ENCODE results near the gene SLC34A1.

SLC34A1 gene

DNA sequence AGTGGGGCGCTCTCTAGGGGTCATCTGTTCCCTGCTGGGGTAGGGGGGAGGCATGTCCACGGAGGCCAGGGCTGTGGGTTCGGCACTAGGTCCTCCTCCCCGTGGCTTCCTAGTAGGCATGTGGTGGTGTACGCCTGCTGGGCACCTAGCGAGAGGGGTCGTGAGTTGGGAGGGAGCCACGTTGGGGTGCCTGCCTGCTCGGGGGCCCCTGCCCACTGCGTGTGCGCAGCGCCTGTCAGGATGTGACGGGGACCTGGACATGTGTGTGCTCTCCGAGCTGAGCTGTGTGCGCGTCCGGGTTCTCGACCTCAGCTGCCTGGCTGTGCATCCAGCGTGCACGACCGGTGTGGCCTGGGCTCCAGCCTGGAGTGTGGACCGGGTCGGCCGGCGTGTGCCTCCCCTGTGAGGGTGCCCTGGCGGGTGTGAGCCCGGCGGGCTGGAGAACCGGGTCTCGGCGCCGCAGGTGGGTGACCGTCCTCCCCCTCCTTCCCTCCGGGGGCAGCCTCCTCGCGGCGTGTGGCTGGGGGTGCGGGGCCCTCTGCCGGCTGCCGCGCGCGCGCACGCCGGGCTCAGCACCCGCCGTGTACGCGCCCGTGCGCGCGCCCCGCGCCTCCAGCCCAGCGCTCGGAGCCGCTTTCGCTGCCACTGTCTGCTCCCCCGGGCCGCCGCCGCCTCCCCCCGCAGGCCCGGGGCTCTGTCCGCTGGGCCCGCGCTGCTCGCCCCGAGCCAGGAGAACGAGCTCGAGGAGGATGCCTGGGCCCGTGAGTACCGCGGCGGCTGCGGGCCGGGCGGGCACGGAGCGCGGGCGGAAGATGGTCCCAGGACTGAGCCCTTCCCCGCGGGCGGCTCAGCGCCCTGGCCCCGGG is 62.2 kb downstream of the SLC34A1 start, which contains the start of gene PRR7 (continued):
- TF ChIP-seq, protein P1, sequence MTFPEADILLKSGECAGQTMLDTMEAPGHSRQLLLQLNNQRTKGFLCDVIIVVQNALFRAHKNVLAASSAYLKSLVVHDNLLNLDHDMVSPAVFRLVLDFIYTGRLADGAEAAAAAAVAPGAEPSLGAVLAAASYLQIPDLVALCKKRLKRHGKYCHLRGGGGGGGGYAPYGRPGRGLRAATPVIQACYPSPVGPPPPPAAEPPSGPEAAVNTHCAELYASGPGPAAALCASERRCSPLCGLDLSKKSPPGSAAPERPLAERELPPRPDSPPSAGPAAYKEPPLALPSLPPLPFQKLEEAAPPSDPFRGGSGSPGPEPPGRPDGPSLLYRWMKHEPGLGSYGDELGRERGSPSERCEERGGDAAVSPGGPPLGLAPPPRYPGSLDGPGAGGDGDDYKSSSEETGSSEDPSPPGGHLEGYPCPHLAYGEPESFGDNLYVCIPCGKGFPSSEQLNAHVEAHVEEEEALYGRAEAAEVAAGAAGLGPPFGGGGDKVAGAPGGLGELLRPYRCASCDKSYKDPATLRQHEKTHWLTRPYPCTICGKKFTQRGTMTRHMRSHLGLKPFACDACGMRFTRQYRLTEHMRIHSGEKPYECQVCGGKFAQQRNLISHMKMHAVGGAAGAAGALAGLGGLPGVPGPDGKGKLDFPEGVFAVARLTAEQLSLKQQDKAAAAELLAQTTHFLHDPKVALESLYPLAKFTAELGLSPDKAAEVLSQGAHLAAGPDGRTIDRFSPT (tag by site-specific recombination; IDR thresholded peaks at IDR 0.05) = peak; percentile 75
- TF ChIP-seq, protein P2, sequence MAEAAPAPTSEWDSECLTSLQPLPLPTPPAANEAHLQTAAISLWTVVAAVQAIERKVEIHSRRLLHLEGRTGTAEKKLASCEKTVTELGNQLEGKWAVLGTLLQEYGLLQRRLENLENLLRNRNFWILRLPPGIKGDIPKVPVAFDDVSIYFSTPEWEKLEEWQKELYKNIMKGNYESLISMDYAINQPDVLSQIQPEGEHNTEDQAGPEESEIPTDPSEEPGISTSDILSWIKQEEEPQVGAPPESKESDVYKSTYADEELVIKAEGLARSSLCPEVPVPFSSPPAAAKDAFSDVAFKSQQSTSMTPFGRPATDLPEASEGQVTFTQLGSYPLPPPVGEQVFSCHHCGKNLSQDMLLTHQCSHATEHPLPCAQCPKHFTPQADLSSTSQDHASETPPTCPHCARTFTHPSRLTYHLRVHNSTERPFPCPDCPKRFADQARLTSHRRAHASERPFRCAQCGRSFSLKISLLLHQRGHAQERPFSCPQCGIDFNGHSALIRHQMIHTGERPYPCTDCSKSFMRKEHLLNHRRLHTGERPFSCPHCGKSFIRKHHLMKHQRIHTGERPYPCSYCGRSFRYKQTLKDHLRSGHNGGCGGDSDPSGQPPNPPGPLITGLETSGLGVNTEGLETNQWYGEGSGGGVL (tag by site-specific recombination; IDR thresholded peaks at IDR 0.05) = peak; percentile 46; the same call in 1 of the 2 replicates
- TF ChIP-seq ZSCAN18 (tag by site-specific recombination; IDR thresholded peaks at IDR 0.05) (no peak), ZSCAN5A (tag by site-specific recombination; IDR thresholded peaks at IDR 0.05) (no peak), ZNF23 (tag by site-specific recombination; IDR thresholded peaks at IDR 0.05; ENCODE audit: borderline replicate concordance) (no peak), SP7 (tag by site-specific recombination; IDR thresholded peaks at IDR 0.05) (peak; percentile 36), ZXDB (tag by site-specific recombination; IDR thresholded peaks at IDR 0.05) (0 out of 2 replicates have a peak, but pooled peaks have one; percentile 22), ZNF423 (tag by site-specific recombination; IDR thresholded peaks at IDR 0.05) (peak; percentile 75), ZNF404 (tag by site-specific recombination; IDR thresholded peaks at IDR 0.05) (no peak), ZEB2 (tag by site-specific recombination; IDR thresholded peaks at IDR 0.05) (peak; percentile 29; the same call in 1 of the 2 replicates), ZNF501 (tag by site-specific recombination; IDR thresholded peaks at IDR 0.05) (peak; percentile 57; the same call in 1 of the 2 replicates), ZNF571 (tag by site-specific recombination; IDR thresholded peaks at IDR 0.05) (no peak), ZNF660 (tag by site-specific recombination; IDR thresholded peaks at IDR 0.05) (peak; percentile 35; the same call in 1 of the 2 replicates), GLI2 (tag by site-specific recombination; IDR thresholded peaks at IDR 0.05; ENCODE audit: borderline replicate concordance, low read depth) (no peak), KLF1 (tag by site-specific recombination; IDR thresholded peaks at IDR 0.05) (peak; percentile 39; the same call in 1 of the 2 replicates), GFI1B (tag by site-specific recombination; IDR thresholded peaks at IDR 0.05) (0 out of 2 replicates have a peak, but pooled peaks have one; percentile 18), ZFP37 (tag by site-specific recombination; IDR thresholded peaks at IDR 0.05) (peak; percentile 75; the same call in 1 of the 2 replicates), ZSCAN30 (tag by site-specific recombination; IDR thresholded peaks at IDR 0.05) (peak; percentile 52; the same call in 1 of the 2 replicates), ZNF433 (tag by site-specific recombination; IDR thresholded peaks at IDR 0.05; ENCODE audit: low read depth) (no peak), ZFHX2 (tag by site-specific recombination; conservative IDR thresholded peaks at IDR 0.05) (peak; percentile 23; the same call in 1 of the 2 replicates), GLIS1 (tag by site-specific recombination; IDR thresholded peaks at IDR 0.05) (peak; percentile 56)
- TF ChIP-seq, protein P3, sequence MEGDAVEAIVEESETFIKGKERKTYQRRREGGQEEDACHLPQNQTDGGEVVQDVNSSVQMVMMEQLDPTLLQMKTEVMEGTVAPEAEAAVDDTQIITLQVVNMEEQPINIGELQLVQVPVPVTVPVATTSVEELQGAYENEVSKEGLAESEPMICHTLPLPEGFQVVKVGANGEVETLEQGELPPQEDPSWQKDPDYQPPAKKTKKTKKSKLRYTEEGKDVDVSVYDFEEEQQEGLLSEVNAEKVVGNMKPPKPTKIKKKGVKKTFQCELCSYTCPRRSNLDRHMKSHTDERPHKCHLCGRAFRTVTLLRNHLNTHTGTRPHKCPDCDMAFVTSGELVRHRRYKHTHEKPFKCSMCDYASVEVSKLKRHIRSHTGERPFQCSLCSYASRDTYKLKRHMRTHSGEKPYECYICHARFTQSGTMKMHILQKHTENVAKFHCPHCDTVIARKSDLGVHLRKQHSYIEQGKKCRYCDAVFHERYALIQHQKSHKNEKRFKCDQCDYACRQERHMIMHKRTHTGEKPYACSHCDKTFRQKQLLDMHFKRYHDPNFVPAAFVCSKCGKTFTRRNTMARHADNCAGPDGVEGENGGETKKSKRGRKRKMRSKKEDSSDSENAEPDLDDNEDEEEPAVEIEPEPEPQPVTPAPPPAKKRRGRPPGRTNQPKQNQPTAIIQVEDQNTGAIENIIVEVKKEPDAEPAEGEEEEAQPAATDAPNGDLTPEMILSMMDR (tag by site-specific recombination; IDR thresholded peaks at IDR 0.05) = peak; percentile 72
- TF ChIP-seq, protein P4, sequence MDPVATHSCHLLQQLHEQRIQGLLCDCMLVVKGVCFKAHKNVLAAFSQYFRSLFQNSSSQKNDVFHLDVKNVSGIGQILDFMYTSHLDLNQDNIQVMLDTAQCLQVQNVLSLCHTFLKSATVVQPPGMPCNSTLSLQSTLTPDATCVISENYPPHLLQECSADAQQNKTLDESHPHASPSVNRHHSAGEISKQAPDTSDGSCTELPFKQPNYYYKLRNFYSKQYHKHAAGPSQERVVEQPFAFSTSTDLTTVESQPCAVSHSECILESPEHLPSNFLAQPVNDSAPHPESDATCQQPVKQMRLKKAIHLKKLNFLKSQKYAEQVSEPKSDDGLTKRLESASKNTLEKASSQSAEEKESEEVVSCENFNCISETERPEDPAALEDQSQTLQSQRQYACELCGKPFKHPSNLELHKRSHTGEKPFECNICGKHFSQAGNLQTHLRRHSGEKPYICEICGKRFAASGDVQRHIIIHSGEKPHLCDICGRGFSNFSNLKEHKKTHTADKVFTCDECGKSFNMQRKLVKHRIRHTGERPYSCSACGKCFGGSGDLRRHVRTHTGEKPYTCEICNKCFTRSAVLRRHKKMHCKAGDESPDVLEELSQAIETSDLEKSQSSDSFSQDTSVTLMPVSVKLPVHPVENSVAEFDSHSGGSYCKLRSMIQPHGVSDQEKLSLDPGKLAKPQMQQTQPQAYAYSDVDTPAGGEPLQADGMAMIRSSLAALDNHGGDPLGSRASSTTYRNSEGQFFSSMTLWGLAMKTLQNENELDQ (tag by site-specific recombination; IDR thresholded peaks at IDR 0.05; ENCODE audit: low read depth) = no peak
- TF ChIP-seq, protein P5, sequence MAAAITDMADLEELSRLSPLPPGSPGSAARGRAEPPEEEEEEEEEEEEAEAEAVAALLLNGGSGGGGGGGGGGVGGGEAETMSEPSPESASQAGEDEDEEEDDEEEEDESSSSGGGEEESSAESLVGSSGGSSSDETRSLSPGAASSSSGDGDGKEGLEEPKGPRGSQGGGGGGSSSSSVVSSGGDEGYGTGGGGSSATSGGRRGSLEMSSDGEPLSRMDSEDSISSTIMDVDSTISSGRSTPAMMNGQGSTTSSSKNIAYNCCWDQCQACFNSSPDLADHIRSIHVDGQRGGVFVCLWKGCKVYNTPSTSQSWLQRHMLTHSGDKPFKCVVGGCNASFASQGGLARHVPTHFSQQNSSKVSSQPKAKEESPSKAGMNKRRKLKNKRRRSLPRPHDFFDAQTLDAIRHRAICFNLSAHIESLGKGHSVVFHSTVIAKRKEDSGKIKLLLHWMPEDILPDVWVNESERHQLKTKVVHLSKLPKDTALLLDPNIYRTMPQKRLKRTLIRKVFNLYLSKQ (tag by site-specific recombination; IDR thresholded peaks at IDR 0.05; ENCODE audit: borderline replicate concordance) = no peak

All from HEK293 (cell line).